ENCODE results near the gene CDHR1.
A peak's percentile ranks its signal among the peaks of the same experiment; 100 is the strongest.
"Not testable (repeated sequence)": the region's sequence is repeated elsewhere in the genome, so short reads cannot be mapped to it uniquely, and the experiment has no call there.

CDHR1 gene

DNA sequence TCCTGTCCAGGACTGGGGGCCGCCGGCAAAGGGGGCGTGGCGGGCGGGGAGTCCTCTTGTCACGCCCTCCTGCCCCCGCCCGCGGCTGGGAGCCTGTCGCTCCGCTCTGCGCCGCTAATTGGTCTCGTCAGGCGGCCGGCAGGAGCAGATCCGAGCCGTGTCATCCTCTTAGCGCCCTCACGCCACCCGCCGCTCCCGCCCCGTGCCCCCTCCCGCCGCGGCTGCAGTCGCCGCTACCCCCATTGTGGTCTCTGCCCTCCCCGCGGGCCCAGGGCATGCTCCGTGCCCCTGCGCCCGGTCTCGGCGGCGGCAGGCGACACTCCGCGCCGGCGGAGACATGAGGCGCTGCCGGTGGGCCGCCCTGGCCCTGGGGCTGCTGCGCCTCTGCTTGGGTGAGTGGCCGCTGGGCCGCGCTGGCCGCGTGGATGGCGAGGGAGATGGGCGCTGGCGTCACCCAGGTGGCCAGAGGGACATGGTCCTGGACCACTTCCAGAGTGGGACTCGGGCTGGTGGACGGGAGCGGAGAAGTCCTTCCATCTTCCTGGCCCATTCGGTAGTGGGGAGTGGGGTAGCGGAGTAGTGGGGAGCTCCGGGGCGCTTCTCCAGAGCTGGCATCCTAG, at the start of gene CDHR1:
TSS of gene CDHR1 (plus strand) at position 114 of the 620 bp plus-strand sequence. CDS start at position 338, 224 bp downstream.
- DNase-seq = peak in 1 of 4 experiments; percentile 10

GRCh38 chr10:84147347-84147746, 47.0 kb upstream of the CDHR1 start:
- no peak for DNase-seq

GRCh38 chr10:84148006-84148597, 46.2 kb upstream of the CDHR1 start:
- DNase-seq = not testable (repeated sequence)

- no peak for DNase-seq
Observed at GRCh38 chr10:84149854-84150253, 44.5 kb upstream of the CDHR1 start.

DNA sequence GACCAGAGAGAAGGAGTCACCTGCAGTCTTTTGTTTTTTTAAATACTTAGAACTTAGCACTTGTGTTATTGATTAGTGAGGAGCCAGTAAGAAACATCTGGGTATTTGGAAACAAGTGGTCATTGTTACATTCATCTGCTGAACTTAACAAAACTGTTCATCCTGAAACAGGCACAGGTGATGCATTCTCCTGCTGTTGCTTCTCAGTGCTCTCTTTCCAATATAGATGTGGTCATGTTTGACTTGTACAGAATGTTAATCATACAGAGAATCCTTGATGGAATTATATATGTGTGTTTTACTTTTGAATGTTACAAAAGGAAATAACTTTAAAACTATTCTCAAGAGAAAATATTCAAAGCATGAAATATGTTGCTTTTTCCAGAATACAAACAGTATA, 41.6 kb upstream of the CDHR1 start:
- DNase-seq = no peak

DNA sequence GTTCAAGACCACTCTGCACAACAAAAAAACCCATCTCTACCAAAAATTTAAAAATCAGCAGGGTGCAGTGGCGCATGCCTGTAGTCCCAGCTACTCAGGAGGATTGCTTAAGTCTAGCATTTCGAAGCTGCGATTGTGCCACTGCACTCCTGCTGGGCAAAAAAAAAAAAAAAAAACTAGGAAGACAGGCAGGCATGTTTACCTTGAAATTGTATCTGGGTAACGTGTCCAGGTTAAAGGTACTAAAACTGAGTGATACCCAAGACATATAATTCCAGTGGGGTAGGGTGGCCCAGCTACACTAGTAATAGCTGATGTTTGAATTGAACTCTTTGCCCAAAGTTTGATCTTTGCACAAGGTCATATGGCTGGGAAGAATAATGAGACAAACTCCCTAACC, 38.8 kb upstream of the CDHR1 start:
- no peak for DNase-seq

- DNase-seq = no peak
Observed at GRCh38 chr10:84156009-84156408, 38.3 kb upstream of the CDHR1 start.

DNA sequence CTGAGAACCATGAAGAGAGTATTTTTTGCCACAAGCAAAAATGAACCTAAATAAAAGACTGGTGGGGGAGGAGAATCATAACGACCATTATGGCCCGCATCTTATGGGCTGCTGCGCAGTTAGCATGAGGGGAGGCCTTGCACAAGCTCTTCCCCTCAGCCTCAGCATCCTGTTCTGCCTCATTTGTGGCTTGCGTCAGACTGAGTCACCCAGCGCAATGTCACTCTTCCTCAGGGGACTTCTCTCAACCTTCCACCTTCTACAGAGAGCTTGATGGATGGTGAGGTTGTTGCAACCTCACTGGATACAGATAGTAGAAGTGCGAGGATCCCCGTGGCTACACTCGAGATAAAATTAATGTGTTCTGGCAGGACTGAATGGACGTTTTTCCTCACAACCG, 37.6 kb upstream of the CDHR1 start:
- no peak for DNase-seq

GRCh38 chr10:84158061-84158460, 36.3 kb upstream of the CDHR1 start:
- no peak for DNase-seq

DNA sequence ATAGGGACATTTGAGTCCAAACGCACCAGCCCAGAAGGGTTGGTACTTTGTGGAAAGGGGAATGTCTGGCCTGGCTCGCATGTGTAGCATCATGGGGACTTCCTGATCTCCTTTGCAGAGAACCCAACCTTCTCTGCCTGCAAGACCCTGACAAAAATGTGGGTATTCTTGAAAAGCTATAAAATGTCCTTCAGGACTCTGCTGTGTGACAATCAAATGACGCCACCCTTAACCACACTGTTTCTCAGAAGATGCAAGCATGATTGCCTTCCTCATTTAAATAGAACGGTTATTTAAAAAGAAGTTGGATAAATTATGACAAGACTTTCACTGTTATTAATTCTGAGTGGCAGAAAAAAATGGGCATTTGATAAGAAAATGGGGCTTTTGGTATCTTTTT, 35.8 kb upstream of the CDHR1 start:
- DNase-seq = no peak

DNA sequence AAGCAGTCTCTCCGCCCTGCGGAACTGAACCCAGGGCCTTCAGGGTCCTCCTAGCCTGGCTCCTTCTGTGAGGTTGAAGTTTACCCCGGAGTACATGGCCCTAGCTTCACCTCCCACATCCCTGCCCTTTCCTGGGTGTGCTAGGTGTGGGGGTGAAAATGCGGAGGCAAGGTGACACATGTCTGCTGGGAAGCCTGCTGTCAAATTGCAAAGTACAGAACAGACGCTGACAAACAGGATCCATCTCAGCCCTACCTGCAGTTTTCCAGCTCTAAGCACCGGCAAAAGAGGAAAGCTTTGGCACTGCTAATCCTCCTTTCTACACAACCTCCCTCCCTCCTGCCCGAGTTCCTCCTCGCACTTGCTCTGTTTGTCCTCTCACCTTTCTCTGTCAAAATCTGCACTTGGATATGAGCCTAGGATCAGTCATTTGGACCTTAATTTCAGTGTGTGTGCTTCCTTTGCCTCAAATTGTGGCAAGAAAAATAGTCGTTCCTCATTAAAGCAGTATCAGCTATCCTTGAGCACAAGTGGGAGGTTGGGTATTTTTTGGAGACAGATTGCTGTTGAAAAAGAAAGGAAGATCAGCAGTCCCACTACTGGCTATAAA, 35.2 kb upstream of the CDHR1 start:
- no peak for DNase-seq

GRCh38 chr10:84160663-84161362, 33.5 kb upstream of the CDHR1 start:
- no peak for DNase-seq

GRCh38 chr10:84163996-84164395, 30.3 kb upstream of the CDHR1 start:
- no peak for DNase-seq

DNA sequence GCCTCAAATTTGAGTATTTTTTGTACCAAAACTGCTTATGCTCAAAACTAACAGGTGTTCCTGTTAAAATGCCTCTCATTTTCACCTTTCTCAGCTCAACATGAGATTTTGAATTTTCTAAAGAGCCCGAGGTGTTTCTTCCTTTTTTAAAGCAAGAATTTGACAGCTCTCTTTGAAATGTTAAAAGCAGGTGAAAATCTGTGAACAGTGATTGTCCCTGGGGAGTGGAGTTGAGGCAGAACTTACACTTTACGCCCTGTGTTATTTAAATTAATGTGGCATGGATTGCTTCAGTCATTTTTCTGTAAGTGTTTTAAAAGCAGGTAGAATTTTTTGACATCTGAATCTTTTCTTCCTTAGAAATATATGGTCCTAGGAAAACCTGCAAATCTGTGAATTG, 29.9 kb upstream of the CDHR1 start:
- DNase-seq = no peak

DNA sequence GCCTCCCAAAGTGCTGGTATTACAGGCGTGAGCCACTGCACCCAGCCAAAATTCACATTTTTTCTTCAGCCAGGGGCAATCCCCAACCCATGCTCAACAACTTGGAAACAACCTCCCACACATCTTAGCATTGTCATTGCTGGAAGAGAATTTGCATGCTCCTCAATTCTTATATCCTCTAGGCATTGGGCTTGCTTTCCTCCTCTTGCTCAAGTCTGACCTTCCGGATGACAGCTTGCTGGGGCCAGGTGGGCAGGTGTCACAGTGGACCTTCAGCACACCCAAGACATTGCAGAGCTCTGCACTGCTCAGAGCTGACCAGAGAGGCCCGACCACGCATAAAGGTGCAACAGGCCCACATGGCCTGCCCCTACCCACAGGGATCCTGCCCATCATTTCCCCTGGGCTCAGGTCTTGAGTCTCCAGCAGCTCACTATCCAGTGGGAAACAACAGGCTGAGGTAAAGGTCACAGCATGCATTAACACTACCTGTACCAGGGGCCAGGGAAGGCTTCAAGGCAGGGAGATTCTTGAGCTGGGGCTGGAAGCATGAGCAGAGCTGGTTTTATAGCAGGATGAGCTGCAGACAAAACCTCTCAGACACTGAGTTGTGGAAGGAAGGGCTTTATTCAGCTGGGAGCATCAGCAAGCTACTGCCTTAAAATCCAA, 27.6 kb upstream of the CDHR1 start:
- no peak for DNase-seq

GRCh38 chr10:84167289-84167653, 27.1 kb upstream of the CDHR1 start:
- DNase-seq = not testable (repeated sequence)

DNA sequence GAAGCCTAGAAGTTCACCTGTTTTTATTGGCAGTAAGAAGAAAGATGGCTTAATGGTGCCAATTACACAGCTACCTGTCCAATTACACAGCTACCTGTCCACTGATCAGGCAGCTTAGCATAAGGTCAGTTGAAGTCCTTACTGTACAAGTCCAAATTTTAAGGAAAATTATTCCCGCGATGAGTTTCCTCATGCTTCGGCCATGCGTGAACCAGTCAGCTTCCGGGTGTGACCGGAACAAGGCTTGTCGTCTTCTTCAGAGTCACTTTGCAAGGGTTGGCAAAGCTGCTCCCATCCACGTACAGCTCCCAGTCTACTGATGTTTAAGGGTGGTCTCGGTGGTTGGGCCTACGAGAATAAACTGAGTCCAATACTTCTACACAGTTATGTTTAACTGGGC, 26.0 kb upstream of the CDHR1 start:
- not testable (repeated sequence) for DNase-seq

GRCh38 chr10:84171237-84171636, 23.1 kb upstream of the CDHR1 start:
- not testable (repeated sequence) for DNase-seq

- DNase-seq = not testable (repeated sequence)
Observed at GRCh38 chr10:84171700-84172466, 22.5 kb upstream of the CDHR1 start.

DNA sequence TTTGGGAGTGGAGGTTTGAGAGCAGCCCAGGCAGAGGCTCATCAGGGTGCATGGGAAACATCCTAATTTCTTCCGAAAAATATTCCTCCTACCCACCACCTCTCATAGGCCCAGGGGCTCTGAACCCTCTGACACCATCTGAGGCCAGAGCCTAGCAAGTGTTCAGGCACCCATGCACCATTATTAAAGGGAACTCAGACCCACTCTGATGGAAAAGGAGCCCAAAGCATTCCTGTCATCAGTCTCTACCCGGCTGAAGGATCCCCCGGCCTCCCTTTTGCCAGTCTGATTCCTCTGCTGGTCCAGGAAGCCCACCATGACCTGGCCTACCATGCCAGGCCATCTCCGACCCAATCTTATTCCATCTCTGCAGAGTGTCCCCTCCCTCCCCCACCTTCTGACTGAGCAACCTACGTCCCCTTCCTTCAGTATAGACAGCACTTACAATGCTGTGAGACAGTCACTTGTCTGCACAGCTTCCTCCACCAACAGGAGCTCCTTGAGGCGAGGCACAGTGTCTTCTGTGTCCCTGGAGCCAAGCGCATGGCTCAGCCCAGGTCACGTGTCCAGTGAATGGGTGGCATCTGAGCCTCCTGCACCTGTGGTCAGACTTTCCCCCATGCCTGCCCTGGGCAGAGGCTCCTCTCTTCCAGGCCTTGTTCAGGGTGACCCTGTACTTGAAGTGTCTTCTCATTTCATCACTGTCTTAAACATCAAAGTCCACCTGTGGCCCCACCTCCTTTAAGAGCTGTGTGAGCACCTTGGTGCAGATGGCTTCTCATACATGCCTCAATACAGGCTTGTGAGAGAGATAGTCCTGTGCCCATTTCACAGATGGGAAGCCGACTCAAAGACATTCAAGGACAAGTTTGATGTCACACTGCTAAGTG, 21.6 kb upstream of the CDHR1 start:
- DNase-seq = no peak

DNA sequence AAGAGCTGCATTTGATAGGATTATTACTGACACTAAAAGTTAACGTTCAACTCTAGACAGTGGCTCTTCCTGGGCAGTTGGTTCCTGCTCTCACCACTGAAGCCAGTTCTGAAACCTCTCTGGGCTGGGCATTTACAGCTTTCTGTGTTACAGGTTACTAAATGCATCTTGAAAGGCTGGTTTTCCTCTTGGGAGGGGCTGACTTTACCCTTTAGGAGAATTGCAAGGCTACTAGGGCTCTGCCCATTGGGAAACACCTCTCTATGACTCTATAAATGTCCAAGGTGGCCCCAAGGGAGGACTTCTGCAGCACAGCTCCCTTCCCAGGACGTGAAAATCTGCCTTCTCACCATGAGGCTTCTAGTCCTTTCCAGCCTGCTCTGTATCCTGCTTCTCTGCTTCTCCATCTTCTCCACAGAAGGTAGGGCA, 20.8 kb upstream of the CDHR1 start, which contains the start of gene GPR15LG:
TSS of gene GPR15LG (plus strand) at position 301 of the 429 bp plus-strand sequence. CDS start at position 352, 51 bp downstream.
- DNase-seq = no peak

Measured in activated CD4-positive, CD25-positive, alpha-beta regulatory T cell (primary cell).